GM19239 (cell line): ENCODE data around the gene UBA6.
"Not testable (repeated sequence)": the region's sequence is repeated elsewhere in the genome, so short reads cannot be mapped to it uniquely, and the experiment has no call there.

Experiments
- DNase-seq: peaks from one replicate; pipeline ENCODE4 v3.0.0; 2011; ENCODE audit warnings: low spot score; ENCODE audit not compliant: insufficient read length
- FAIRE-seq: peaks from 2 replicates; lab custom pipeline; 2011; peaks lifted over from hg19 to GRCh38; lab: Jason Lieb, UNC

UBA6 gene

GRCh38 chr4:67680581-67681222 lies 20.3 kb downstream of the UBA6 start:
- FAIRE-seq: peak; percentile 71
- no peak for DNase-seq

GRCh38 chr4:67678612-67679011 lies 22.3 kb downstream of the UBA6 start:
- no peak for DNase-seq
- no peak for FAIRE-seq

GRCh38 chr4:67674098-67674497 lies 26.9 kb downstream of the UBA6 start:
- FAIRE-seq (no peak), DNase-seq (no peak)

GRCh38 chr4:67668315-67668714 lies 32.6 kb downstream of the UBA6 start:
- DNase-seq: no peak
- no peak for FAIRE-seq

GRCh38 chr4:67660418-67660817 lies 40.5 kb downstream of the UBA6 start:
- DNase-seq (no peak), FAIRE-seq (no peak)

- peak; percentile 28 for FAIRE-seq
- no peak for DNase-seq
These were observed 41.9 kb downstream of the UBA6 start for GRCh38 chr4:67659065-67659464.

GRCh38 chr4:67658302-67658701 lies 42.7 kb downstream of the UBA6 start:
- FAIRE-seq: no peak
- DNase-seq: no peak

GRCh38 chr4:67651536-67651935 lies 49.4 kb downstream of the UBA6 start:
- DNase-seq: no peak
- FAIRE-seq: no peak

- peak; percentile 64 for FAIRE-seq
- no peak for DNase-seq
These were observed 62.8 kb downstream of the UBA6 start for GRCh38 chr4:67638136-67638535.

GRCh38 chr4:67636978-67637377 lies 64.0 kb downstream of the UBA6 start:
- DNase-seq, FAIRE-seq: not testable (repeated sequence)

- DNase-seq (no peak), FAIRE-seq (no peak)
These were observed 65.6 kb downstream of the UBA6 start for GRCh38 chr4:67635331-67635730.

GRCh38 chr4:67634741-67635140 lies 66.2 kb downstream of the UBA6 start:
- FAIRE-seq (no peak), DNase-seq (no peak)

- FAIRE-seq: no peak
These were observed 68.5 kb downstream of the UBA6 start for GRCh38 chr4:67632492-67632891.

GRCh38 chr4:67624939-67625338 lies 76.0 kb downstream of the UBA6 start:
- FAIRE-seq: no peak
- DNase-seq: no peak

More at GRCh38 chr4:67632492-67632891, 68.5 kb downstream of the UBA6 start:
- DNase-seq: no peak

- no peak for FAIRE-seq
- DNase-seq: no peak
These were observed 84.5 kb downstream of the UBA6 start for GRCh38 chr4:67616478-67616877.

GRCh38 chr4:67615119-67615518 lies 85.8 kb downstream of the UBA6 start:
- DNase-seq: no peak
- FAIRE-seq: no peak

GRCh38 chr4:67614186-67614585 lies 86.8 kb downstream of the UBA6 start:
- DNase-seq (no peak), FAIRE-seq (no peak)

GRCh38 chr4:67608027-67608426 lies 92.9 kb downstream of the UBA6 start:
- FAIRE-seq: peak; percentile 39
- no peak for DNase-seq

- FAIRE-seq (no peak), DNase-seq (no peak)
These were observed 96.2 kb downstream of the UBA6 start for GRCh38 chr4:67604749-67605148.

GRCh38 chr4:67604029-67604381 lies 97.0 kb downstream of the UBA6 start:
- no peak for FAIRE-seq
- no peak for DNase-seq

- DNase-seq: no peak
- FAIRE-seq: no peak
These were observed 97.5 kb downstream of the UBA6 start for GRCh38 chr4:67603310-67604028.

- DNase-seq: no peak
These were observed 107.2 kb downstream of the UBA6 start for GRCh38 chr4:67593741-67594175.

More at GRCh38 chr4:67593741-67594175, 107.2 kb downstream of the UBA6 start:
- no peak for FAIRE-seq
